HepG2 (cell line): Measurements from ENCODE around the gene LNPK.

Experiments used
- SMAD9 ChIP-seq: sonication (generic); formaldehyde crosslinking; IDR thresholded peaks from 2 replicates; pipeline ENCODE4 v1.5.1; 2020; ENCODE audit warnings: mild to moderate bottlenecking, missing genetic modification reagents
- SP1 ChIP-seq, 2 experiments: fragments of 450-650 bp in 1 of 2; sonication (generic) in 1 of 2; formaldehyde crosslinking in 1 of 2; IDR thresholded peaks; 2 replicates each; pipeline versions ENCODE4 v1.4.0 to v1.6.1; 2016 to 2020; ENCODE audit warnings: missing genetic modification reagents in 1 of 2

DNA sequence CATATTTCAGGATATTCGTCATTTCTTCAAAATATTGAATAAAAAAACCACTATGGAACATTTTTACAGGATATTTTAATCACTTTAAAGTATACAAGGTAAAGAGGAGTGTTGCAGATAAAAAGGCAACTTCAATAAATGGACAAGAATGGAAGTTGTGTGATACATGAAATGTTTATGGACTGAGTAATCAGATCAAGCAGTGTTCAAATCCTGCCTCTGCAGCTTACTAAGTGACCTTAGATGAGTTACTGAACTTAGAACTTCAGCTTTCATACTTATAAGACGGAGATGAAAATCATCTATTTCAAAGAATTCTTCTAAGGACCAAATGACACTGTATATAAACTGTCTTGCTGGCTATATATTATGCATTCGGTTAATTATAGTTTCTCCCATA, 87.2 kb downstream of the LNPK start:
- no peak for TF ChIP-seq SP1 (IDR thresholded peaks at IDR 0.05)
- TF ChIP-seq SP1 (CRISPR knock-in tag; IDR thresholded peaks at IDR 0.05), result no peak
- TF ChIP-seq SMAD9 (CRISPR knock-in tag), result no peak
